GM21825 (cell line): ENCODE data around the gene TTC38.

Source experiments
- ATAC-seq: cut with Tn5 transposase; IDR thresholded peaks from one replicate; pipeline ENCODE4 v1.9.1; 2021; ENCODE audit warnings: mild to moderate bottlenecking, moderate library complexity; ENCODE audit not compliant: unreplicated experiment

Gene TTC38

GRCh38 chr22:46276563-46276962 is 8.8 kb downstream of the TTC38 start:
- no peak for ATAC-seq

DNA sequence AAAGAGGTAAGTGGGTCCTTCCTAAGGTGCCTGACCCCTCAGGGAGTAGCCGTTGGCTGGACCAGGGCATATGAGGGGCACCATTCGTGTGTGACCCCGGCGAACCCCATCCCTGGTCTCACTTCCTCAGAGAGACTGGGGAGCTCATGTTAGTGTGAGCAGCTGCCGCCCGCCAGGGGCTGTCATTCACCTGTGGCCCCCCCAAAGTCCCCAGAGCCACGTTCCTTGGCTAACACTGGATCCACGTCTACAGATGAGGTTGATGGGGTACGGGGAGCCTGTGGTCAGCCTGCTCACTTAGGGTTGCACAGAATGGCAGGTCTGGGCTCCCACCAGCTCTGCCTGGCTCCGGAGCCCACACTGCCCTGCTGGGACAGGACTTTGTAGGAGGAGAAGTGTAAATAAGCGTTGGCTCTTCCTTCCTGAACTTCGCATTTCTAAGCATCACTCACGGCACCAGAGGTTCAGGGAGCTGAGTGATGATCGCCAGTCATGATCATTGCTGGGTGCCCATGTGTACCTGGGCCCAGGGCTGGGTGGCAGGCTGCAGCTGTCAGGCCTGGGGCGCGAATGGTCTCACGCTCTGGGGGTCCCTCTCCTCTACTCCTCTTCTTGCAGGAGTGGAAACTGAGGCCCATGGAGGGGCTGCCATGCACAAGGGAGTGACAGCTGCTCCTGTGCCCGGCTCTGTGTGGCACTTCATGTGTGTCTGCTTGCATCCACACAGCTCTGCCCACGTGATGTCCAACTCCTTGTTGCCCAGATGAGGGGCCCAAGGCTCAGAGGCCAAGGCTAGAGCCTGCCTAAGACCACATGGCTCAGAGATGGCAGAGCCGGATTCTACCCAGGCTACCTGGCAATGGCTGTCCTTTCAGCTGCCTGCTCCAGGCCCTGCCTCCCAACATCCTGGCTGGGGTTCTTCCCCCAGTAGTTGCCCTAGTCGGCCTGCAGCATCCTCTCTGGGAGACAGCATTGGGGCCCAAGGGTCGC is 11.1 kb downstream of the TTC38 start:
- ATAC-seq, result no peak

- no peak for ATAC-seq
These were observed 12.4 kb downstream of the TTC38 start for GRCh38 chr22:46280063-46280817.

DNA sequence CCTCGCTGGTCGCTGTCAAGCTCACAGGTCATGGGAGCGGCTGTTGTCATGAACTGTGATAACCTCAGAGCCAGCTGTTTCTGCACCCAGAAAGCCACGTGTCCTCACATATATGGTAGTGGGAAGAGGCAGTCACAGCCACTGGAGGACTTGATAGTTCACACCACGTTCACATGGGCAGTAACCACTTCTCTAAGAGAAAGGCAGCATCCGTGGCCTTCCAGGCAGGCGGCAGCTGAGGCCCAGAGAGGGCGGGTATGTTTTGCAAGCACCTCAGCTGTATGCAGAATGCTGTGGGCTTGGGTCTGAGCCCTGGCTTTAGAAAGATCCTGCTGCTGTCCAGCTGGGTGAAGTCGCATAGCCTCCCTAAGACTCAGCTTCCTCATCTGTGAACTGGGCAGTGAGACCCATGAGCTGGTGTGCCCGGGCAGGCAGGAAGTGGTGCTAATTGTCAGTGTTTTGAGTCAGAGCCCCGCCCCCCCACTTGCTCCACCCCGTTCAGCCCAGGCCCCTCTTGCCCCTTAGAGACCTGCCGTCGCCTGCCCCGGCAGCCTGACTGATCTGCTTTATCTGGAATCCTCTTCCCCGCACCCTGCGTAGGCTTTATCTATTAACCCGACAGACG is 13.3 kb downstream of the TTC38 start:
- no peak for ATAC-seq

GRCh38 chr22:46281866-46282678 is 14.3 kb downstream of the TTC38 start:
- ATAC-seq, result no peak

- no peak for ATAC-seq
These were observed 18.2 kb downstream of the TTC38 start for GRCh38 chr22:46286006-46286405.

DNA sequence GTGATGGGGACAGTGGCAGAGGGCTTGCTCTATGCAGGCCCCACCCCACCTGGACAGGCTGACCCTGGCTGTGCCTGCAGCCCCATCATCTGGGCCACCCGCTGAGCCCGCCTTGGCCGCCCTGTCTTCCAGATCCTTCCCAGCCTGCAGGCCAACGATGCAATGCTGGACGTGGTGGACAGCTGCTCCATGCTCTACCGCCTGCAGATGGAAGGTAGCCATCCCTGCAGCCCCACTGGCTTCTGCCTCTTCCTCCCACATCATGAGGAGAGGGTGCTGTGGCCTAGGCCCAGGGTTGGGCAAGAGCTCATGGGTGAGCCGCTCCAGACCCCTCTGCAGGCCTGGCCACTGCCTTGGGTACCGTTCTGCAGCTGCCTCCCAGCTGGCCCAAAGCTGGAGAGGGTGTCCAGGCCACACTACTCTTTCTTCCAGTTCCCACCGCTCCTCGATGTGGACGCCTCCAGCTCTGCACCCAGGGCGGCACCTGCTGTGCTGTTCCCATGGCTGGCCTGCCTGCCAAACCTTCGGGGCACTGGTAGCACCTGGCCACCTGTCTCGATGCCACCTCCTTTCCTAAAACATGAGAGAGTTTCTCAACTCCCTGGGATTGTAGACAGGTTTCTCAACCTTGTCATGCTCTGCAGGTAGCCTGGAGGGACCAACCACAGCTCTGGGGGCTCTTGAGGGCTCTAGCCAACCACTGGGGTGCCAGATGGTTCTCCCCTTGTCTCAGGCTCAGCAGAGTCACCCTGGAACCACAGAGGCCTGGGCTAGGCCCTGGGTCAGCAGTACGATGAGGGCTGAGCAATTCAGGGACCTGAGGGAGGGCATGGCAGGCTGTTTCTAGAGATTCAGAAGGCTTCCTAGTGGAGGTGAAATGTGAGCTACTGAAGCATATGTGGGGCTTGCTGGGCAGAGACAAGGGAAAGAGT is 19.4 kb downstream of the TTC38 start:
- ATAC-seq, result no peak

DNA sequence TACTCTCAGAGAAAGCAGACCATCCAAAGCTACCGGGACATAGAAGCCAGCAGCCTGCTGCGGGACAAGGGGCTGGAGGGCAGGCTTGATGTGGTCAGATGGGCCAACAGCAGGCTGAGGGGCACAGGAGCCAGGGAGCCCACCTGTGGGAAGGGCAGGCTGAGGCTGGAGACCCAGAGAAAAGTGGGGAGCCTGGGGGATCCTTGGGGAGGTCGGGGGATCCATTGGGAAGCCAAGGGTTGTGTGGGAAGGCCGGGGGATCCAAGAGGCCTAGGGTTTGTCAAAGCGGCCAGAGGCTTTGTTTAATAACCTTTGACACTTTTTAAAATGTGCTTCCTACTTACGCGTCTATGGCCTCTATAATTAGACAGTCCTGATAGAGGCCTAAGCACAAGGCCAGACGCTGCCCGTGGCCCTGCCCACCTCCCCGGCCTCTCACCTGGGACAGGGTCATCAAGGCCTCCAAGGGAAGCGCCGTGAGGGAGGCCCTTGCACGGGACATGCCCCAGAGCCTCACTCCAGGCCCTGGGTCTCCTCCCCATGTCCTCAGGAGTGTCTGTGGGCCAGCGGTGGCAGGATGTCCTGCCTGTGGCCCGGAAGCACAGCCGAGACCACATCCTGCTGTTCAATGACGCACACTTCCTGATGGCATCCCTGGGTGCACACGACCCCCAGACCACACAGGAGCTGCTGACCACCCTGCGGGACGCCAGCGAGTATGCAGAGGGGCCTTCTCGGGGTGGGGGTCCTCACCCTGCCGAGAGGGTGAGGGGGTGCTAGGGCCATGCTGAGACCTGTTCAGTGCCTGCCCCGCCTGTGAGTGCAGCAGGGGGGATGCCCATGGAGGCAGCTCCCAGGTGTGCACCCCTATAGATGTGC is 20.3 kb downstream of the TTC38 start:
- peak; percentile 60 for ATAC-seq

DNA sequence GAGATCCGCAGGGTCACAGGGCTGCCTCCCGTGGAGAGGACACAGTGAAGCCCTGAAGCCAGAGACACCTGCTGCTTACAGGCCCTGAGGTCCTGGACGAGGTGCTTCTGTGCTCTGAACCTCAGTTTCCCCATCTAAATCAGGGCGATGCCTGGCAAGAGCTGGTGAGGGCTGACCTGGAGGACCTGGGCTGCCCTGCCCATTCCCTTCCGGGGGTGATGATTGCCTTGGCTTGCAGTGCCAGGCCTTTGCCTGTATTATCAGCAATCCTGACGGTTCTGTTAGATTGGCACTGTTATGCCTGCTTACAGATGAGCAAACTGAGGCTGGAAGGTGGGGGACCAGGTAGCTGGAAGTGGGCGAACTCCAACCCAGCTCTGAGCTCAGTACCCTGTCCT is 21.0 kb downstream of the TTC38 start:
- no peak for ATAC-seq

- ATAC-seq, result no peak
These were observed 21.6 kb downstream of the TTC38 start for GRCh38 chr22:46289244-46289891.

DNA sequence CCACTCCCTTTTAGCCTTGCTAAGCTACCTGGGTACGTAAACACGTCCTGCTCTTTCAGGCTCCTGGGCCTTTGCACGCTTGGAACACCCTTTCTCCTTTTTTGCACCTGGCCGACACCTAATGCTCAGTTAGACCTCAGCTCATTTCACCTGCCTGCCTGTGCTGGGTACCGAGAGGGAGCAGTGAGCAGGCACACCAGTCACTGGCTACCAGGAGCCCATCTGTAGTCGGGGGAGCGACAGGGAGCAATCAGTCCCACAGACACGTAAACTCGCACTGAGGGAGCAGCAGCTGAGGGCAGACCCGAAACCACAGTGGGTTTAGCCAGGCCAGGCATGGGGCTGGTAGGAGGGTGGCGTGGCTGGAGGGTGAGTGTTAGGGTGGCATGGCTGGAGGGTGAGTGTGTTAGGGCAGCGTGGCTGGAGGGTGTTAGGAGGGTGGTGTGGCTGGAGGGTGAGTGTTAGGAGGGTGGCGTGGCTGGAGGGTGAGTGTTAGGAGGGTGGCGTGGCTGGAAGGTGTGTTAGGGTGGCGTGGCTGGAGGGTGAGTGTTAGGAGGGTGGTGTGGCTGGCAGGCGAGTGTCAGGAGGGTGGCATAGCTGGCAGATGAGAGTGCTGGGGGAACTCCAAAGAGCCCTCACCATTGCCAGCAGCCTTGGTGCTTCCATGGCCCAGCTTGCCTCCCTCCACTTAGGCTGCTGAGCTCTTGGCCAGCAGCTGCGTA is 22.5 kb downstream of the TTC38 start:
- no peak for ATAC-seq

DNA sequence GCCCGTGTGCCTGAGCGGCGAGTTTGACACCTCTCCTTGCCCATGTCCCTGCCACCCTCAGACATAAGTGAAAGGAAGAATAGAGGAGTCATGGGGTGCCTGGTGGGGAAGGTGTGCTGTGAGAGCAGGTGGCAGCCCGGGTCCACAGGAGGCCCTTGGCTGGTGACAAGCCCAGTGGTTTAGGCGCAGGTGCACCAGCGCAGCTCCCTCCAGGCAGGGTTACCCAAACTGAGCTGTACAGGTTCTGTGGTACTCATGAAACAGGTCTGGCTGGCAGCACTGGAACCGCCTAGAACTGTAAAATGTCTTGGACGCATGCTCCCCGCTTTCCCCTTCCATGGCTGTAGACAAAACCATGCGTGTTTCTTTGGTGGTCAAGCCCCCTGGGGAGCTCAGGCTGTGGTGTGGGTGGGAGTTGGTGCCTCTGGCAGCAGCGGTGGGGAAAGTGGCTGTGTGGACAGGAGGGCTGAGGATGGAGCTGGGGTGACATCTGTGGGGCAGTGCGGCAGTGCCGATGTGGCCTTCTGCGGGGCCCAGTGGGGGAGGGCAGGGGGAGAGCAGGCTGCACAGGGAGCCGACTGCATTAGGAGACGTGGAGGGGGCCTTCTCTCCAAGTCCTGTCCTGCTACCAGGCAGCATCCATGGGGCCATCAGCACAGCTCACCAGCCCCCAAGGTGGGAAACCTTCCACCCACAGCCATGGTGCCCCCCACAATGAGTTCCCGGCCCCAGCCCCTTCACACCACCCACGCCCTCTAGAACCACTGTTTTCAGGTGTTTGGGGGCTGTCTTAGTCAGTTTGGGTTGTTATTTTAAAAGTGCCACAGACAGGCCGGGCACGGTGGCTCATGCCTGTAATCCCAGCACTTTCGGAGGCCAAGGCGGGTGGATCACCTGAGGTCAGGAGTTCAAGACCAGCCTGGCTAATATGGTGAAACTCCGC is 23.3 kb downstream of the TTC38 start:
- no peak for ATAC-seq

DNA sequence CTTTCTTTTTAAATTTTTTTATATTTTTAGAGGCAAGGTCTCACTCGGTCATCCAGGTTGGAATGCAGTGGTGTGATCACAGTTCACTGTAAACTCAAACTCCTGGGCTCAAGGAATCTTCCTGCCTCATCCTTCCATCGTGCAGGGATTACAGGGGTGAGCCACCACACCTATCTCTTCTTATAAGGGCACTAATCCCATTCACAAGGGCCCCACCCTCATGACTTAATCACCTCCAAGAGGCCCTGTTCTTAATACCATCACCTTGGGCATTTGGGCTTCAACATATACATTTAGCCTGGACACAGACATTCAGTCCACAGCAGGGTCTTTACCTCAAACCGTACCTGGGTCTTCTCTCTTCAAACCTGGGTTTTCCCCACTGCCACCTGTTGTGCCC is 24.4 kb downstream of the TTC38 start:
- no peak for ATAC-seq

- ATAC-seq, result no peak
These were observed 24.9 kb downstream of the TTC38 start for GRCh38 chr22:46292732-46293131.

DNA sequence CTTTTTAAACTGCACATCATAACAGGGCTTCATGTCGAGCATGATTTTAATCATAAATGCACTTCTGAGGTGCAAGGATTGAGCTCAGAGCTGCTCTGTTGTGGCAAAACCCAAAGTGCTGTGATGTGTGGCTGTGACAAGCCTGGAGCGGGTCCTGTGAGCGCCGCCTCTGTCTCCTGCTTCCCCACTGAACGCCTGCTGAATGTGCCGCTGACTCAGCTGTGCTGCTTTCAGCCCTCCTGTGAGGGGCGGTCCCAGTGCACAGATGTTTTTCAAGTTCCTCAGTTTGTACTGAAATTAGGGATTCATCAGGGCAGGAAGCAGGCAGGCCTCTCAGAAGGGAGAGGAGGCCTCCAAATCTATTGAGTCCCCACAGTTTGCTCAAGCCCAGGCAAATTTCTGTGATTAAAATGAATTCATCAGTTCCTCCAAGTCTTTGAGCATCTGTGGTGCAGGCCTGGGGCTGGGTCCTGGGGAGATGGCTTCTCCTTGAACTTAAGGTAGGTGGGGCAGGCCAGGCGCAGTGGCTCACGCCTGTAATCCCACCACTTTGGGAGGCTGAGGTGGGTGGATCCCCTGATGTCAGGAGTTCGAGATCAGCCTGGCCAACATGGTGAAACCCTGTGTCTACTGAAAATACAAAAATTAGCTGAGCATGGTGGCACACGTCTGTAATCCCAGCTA is 25.9 kb downstream of the TTC38 start:
- no peak for ATAC-seq

GRCh38 chr22:46294784-46295183 is 27.0 kb downstream of the TTC38 start:
- no peak for ATAC-seq
